EH (cell line): ENCODE measurements around the gene ITGAE.
"Not testable (repeated sequence)": the region's sequence is repeated elsewhere in the genome, so short reads cannot be mapped to it uniquely, and the experiment has no call there.

ENCODE experiments used
- DNase-seq: peaks from one replicate; pipeline ENCODE4 v3.0.0-alpha.2; 2015; ENCODE audit warnings: low read depth

Gene ITGAE

GRCh38 chr17:3761036-3761917 is 39.7 kb downstream of the ITGAE start:
- DNase-seq = no peak

GRCh38 chr17:3759597-3760216 is 41.3 kb downstream of the ITGAE start:
- no peak for DNase-seq

GRCh38 chr17:3755335-3756030 is 45.5 kb downstream of the ITGAE start:
- DNase-seq = no peak

- no peak for DNase-seq
Observed at GRCh38 chr17:3754458-3755334, 46.3 kb downstream of the ITGAE start.

- DNase-seq = no peak
Observed at GRCh38 chr17:3754066-3754457, 46.9 kb downstream of the ITGAE start.

- no peak for DNase-seq
Observed at GRCh38 chr17:3753624-3754023, 47.4 kb downstream of the ITGAE start.

GRCh38 chr17:3751836-3752235 is 49.2 kb downstream of the ITGAE start:
- no peak for DNase-seq

GRCh38 chr17:3750926-3751325 is 50.1 kb downstream of the ITGAE start:
- no peak for DNase-seq

GRCh38 chr17:3750296-3750695 is 50.7 kb downstream of the ITGAE start:
- no peak for DNase-seq

- DNase-seq = no peak
Observed at GRCh38 chr17:3748576-3748975, 52.4 kb downstream of the ITGAE start.

- no peak for DNase-seq
Observed at GRCh38 chr17:3747805-3748204, 53.2 kb downstream of the ITGAE start.

GRCh38 chr17:3745071-3745470 is 55.9 kb downstream of the ITGAE start:
- DNase-seq = no peak

GRCh38 chr17:3744014-3744413 is 57.0 kb downstream of the ITGAE start:
- DNase-seq = peak; percentile 28

- no peak for DNase-seq
Observed at GRCh38 chr17:3740611-3741073, 60.3 kb downstream of the ITGAE start.

GRCh38 chr17:3739422-3740124 is 61.4 kb downstream of the ITGAE start:
- DNase-seq = no peak

GRCh38 chr17:3738562-3739295 is 62.3 kb downstream of the ITGAE start:
- DNase-seq = no peak

GRCh38 chr17:3735515-3735914 is 65.5 kb downstream of the ITGAE start:
- no peak for DNase-seq

- not testable (repeated sequence) for DNase-seq
Observed at GRCh38 chr17:3734911-3735276, 66.1 kb downstream of the ITGAE start.

GRCh38 chr17:3732210-3732621 is 68.8 kb downstream of the ITGAE start:
- DNase-seq = peak; percentile 70

GRCh38 chr17:3730881-3731429 is 70.0 kb downstream of the ITGAE start:
- peak; percentile 89 for DNase-seq
